ENCODE results near the gene ARL4A. TPM values are rescaled to one million over a fixed set of nuclear protein-coding genes. Genes with fewer than 3 reads are reported as not detected.

ARL4A gene
- total and polyA plus RNA-seq, 9 of the 15 experiments (the other 6 are each of a cell fraction or from before 2014, with no cell fraction given): 118 to 688 (median 172) TPM

DNA sequence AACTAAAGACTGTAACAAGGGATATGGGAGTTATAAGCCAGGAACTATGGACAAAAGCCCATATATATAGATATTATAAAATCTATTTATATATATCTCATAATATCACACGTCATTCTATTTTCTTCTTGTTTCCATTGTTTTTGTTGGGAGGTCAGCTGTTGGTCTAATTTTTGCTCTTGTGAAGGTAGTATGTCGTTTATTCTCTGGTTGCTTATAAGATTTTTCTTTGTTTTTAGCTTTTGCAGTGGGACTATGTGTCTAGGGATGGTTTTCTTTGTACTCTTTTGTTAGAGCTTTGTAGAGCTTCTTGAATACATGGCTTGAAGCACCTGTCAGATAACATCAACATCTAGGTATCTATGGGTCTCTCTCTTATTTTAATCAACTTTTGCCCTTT lies 14.0 kb downstream of the ARL4A start:
- Histone ChIP-seq H3K36me3 (ENCODE audit: control insufficient read depth, insufficient read depth, low read length) (no peaks in the 10 kb centered on the region; the same call in 2 of the 3 replicates), H3K79me2 (ENCODE audit: control insufficient read depth, insufficient read depth, low read length) (peaks cover 9% of the 10 kb centered on the region; the same call in 2 of the 3 replicates), H3K4me1 (replicated peaks in 1 of 2; ENCODE audit: control insufficient read depth in 2 of 2, insufficient read depth in 2 of 2, low read length in 2 of 2) (no peaks in the 10 kb centered on the region), H3K27ac (ENCODE audit: extremely low read depth, low read depth, low read length) (no peak overlapping the region), H3K9ac (ENCODE audit: insufficient read depth in 1 of 2, low read depth in 2 of 2, low read length in 2 of 2) (no peak overlapping the region), H3K4me3 (no peak overlapping the region), H3K27me3 (ENCODE audit: control insufficient read depth in 2 of 2, insufficient read depth in 2 of 2, low read length in 2 of 2) (no peaks in the 10 kb centered on the region), H3K9me1 (ENCODE audit: control insufficient read depth, insufficient read depth, low read length) (no peaks in the 10 kb centered on the region), H4K20me1 (replicated peaks; ENCODE audit: control insufficient read depth, insufficient read depth, low read length) (no peaks in the 10 kb centered on the region), H3K9me3 (replicated peaks; ENCODE audit: control insufficient read depth, insufficient read depth, low read depth, low read length) (peaks cover 11% of the 10 kb centered on the region), H3K4me2 (ENCODE audit: insufficient read depth, low read length) (no peak overlapping the region), H2AFZ (ENCODE audit: low read depth, low read length) (no peak overlapping the region)
- FAIRE-seq (no peak), DNase-seq (ENCODE audit: extremely low read depth in 1 of 4, low spot score in 3 of 4) (peak in 1 of 4 experiments; percentile 33), ATAC-seq (no peak)
- in situ Hi-C loops (cut with MboI) (loop anchor here (25.0 kb wide), 1 partner anchor 1286 kb away; the partner anchor contains the start of gene ETV1), intact Hi-C loops (cut with micrococcal nuclease) (no loop called here)
- ChIA-PET CTCF (ENCODE audit: low intra/inter-chr PET ratio) (no interaction called here), POLR2A (interaction anchor here (0.8 to 1.5 kb wide), 2 partner anchors 12 to 15 kb away, joined by 4 to 7 read pairs; no protein-coding TSS in a partner anchor)
- WGBS (ENCODE audit: insufficient coverage, low coverage, missing lambda C conversion rate): 23% methylated on average over 2 of the region's 2 CpGs
- no TSS peak for BruUV-seq (replicated peaks)
- TF ChIP-seq TRIM24 (IDR thresholded peaks at IDR 0.05) (peak; percentile 81 to 94), MNT (conservative IDR thresholded peaks at IDR 0.05) (no peak), HOXB6 (CRISPR knock-in tag; IDR thresholded peaks at IDR 0.05; ENCODE audit: borderline replicate concordance) (no peak), DPF2 (IDR thresholded peaks at IDR 0.05) (0 out of 2 replicates have a peak, but pooled peaks have one; percentile 20), TRIM28 (IDR thresholded peaks at IDR 0.05) (peak; percentile 98), PRDM10 (IDR thresholded peaks at IDR 0.05; ENCODE audit: partially characterized antibody) (no peak), ZNF133 (CRISPR knock-in tag; IDR thresholded peaks at IDR 0.05) (no peak), CBX2 (IDR thresholded peaks at IDR 0.05; ENCODE audit: insufficient read depth, low read length, poor library complexity, severe bottlenecking) (no peak), ZNF280A (IDR thresholded peaks at IDR 0.05; ENCODE audit: low read depth, partially characterized antibody) (peak; percentile 89), SETDB1 (IDR thresholded peaks at IDR 0.05; ENCODE audit: low read length) (no peak), BCOR (IDR thresholded peaks at IDR 0.05) (0 out of 2 replicates have a peak, but pooled peaks have one; percentile 14), YY1 (IDR thresholded peaks at IDR 0.05; ENCODE audit: borderline replicate concordance in 1 of 3, control insufficient read depth in 1 of 3, extremely low read depth in 1 of 3, insufficient read depth in 3 of 3, insufficient read length in 1 of 3, insufficient replicate concordance in 2 of 3, low read depth in 1 of 3, low read length in 2 of 3) (no peak)
- TF ChIP-seq, protein P1, sequence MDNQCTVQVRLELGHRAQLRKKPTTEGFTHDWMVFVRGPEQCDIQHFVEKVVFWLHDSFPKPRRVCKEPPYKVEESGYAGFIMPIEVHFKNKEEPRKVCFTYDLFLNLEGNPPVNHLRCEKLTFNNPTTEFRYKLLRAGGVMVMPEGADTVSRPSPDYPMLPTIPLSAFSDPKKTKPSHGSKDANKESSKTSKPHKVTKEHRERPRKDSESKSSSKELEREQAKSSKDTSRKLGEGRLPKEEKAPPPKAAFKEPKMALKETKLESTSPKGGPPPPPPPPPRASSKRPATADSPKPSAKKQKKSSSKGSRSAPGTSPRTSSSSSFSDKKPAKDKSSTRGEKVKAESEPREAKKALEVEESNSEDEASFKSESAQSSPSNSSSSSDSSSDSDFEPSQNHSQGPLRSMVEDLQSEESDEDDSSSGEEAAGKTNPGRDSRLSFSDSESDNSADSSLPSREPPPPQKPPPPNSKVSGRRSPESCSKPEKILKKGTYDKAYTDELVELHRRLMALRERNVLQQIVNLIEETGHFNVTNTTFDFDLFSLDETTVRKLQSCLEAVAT (IDR thresholded peaks at IDR 0.05): peak in 1 of 2 experiments; percentile 64; a peak in 1 of 4 replicates
- TF ChIP-seq, protein P2, sequence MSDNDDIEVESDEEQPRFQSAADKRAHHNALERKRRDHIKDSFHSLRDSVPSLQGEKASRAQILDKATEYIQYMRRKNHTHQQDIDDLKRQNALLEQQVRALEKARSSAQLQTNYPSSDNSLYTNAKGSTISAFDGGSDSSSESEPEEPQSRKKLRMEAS (CRISPR knock-in tag; IDR thresholded peaks at IDR 0.05): no peak
